ENCODE data around the gene KLHL2. TPM values are rescaled to one million over a fixed set of nuclear protein-coding genes. Genes with fewer than 3 reads are reported as not detected.

The KLHL2 gene
- total and polyA plus RNA-seq, 2 experiments from 2014 or later: 7.1 to 14.8 TPM

DNA sequence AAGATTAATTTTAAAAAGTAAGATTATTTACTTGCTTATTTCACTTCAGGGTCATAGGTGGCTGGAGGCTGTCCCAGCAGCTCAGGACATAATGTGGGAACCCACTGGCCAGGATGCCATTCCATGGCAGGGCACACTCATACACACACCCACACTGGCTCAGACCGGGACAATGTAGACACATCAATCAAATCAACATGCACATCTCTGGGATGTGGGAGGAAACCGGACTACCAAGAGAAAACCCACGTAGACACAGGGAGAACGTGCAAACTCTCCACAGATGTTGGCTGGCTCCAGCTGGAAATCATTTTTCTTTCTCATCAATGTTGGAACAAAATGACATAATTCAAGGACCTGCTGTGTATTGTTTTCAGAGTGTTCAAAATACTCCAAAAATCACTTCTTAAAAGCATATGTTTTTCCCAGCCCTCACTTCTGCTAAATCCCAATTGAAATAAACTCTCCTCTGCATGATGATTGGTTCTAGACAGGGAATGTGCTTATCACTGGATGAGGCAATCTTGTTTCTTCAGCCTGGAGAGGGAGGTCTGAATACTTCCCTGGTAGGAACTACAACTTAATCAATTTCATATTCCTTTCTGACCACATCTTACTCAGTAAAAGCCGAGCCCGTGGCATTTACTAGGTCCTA lies 152.8 kb downstream of the KLHL2 start (continued):
- TF ChIP-seq, protein P1, sequence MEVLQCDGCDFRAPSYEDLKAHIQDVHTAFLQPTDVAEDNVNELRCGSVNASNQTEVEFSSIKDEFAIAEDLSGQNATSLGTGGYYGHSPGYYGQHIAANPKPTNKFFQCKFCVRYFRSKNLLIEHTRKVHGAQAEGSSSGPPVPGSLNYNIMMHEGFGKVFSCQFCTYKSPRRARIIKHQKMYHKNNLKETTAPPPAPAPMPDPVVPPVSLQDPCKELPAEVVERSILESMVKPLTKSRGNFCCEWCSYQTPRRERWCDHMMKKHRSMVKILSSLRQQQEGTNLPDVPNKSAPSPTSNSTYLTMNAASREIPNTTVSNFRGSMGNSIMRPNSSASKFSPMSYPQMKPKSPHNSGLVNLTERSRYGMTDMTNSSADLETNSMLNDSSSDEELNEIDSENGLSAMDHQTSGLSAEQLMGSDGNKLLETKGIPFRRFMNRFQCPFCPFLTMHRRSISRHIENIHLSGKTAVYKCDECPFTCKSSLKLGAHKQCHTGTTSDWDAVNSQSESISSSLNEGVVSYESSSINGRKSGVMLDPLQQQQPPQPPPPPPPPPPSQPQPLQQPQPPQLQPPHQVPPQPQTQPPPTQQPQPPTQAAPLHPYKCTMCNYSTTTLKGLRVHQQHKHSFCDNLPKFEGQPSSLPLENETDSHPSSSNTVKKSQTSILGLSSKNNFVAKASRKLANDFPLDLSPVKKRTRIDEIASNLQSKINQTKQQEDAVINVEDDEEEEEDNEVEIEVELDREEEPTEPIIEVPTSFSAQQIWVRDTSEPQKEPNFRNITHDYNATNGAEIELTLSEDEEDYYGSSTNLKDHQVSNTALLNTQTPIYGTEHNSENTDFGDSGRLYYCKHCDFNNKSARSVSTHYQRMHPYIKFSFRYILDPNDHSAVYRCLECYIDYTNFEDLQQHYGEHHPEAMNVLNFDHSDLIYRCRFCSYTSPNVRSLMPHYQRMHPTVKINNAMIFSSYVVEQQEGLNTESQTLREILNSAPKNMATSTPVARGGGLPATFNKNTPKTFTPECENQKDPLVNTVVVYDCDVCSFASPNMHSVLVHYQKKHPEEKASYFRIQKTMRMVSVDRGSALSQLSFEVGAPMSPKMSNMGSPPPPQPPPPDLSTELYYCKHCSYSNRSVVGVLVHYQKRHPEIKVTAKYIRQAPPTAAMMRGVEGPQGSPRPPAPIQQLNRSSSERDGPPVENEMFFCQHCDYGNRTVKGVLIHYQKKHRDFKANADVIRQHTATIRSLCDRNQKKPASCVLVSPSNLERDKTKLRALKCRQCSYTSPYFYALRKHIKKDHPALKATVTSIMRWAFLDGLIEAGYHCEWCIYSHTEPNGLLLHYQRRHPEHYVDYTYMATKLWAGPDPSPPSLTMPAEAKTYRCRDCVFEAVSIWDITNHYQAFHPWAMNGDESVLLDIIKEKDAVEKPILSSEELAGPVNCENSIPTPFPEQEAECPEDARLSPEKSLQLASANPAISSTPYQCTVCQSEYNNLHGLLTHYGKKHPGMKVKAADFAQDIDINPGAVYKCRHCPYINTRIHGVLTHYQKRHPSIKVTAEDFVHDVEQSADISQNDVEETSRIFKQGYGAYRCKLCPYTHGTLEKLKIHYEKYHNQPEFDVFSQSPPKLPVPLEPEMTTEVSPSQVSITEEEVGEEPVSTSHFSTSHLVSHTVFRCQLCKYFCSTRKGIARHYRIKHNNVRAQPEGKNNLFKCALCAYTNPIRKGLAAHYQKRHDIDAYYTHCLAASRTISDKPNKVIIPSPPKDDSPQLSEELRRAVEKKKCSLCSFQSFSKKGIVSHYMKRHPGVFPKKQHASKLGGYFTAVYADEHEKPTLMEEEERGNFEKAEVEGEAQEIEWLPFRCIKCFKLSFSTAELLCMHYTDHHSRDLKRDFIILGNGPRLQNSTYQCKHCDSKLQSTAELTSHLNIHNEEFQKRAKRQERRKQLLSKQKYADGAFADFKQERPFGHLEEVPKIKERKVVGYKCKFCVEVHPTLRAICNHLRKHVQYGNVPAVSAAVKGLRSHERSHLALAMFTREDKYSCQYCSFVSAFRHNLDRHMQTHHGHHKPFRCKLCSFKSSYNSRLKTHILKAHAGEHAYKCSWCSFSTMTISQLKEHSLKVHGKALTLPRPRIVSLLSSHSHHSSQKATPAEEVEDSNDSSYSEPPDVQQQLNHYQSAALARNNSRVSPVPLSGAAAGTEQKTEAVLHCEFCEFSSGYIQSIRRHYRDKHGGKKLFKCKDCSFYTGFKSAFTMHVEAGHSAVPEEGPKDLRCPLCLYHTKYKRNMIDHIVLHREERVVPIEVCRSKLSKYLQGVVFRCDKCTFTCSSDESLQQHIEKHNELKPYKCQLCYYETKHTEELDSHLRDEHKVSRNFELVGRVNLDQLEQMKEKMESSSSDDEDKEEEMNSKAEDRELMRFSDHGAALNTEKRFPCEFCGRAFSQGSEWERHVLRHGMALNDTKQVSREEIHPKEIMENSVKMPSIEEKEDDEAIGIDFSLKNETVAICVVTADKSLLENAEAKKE (CRISPR knock-in tag; IDR thresholded peaks at IDR 0.05): no peak

DNA sequence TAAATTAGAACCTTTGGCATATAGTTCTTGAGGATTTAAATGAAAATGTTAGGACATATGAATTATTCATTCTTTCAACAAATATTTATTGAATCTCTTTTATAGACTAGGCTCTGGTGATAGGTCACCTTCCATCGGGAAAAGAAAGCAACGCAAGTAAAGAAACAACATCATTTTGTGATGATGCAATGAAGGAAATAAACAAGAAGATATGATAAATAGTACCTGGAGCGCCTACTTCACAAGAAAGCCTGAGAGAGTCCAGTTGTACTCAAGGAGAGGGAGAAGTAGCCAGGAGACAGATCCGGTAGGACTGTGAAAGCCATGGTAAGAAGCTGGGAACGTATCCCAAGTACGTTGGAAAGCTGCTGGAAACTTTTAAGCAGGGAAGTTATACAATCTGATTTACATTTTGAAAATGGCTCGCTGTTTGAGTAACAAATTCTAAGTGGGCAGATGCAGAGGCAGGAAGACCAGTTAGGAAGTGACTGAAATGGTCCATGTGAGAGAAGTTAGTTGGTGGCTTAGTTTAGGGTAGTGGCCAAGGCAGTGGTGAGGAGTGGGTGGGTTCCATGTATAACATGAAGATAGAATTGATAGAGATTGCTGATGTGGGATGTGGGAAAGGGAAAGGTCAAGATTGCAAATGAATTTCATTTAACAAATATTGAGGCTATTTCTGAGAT lies 153.8 kb downstream of the KLHL2 start:
- H3K4me1 ChIP-seq (ENCODE audit: insufficient read depth): no peaks in the 10 kb centered on the region
- H3K27me3 ChIP-seq (ENCODE audit: insufficient read depth): no peaks in the 10 kb centered on the region
- no peaks in the 10 kb centered on the region for H3K36me3 Mint-ChIP-seq (ENCODE audit: low read depth)
- DNase-seq (ENCODE audit: low spot score) (no peak), ATAC-seq (no peak)
- H4K20me1 ChIP-seq (replicated peaks; ENCODE audit: insufficient read depth): no peaks in the 10 kb centered on the region
- no peak overlapping the region for H3K4me3 Mint-ChIP-seq
- H3K9me2 ChIP-seq (ENCODE audit: insufficient read depth): no peaks in the 10 kb centered on the region; the same call in 1 of the 2 replicates
- no peaks in the 10 kb centered on the region for H3F3A ChIP-seq (replicated peaks; ENCODE audit: low read depth)
- no peak overlapping the region for H3K27ac Mint-ChIP-seq
- no peaks in the 10 kb centered on the region for H3K36me3 ChIP-seq (ENCODE audit: insufficient read depth)
- H3K27ac ChIP-seq (ENCODE audit: low read depth): no peak overlapping the region
- no peaks in the 10 kb centered on the region for H3K4me1 Mint-ChIP-seq
- H3K9me3 Mint-ChIP-seq: no peaks in the 10 kb centered on the region
- H3K27me3 Mint-ChIP-seq (ENCODE audit: insufficient read depth, low read depth, poor library complexity): no peaks in the 10 kb centered on the region
- H3K79me2 ChIP-seq (replicated peaks; ENCODE audit: insufficient read depth): no peaks in the 10 kb centered on the region
- H3K4me3 ChIP-seq: no peak overlapping the region
- no peak overlapping the region; the same call in 1 of the 2 replicates for H2AFZ ChIP-seq
- H3K4me2 ChIP-seq: no peak overlapping the region
- no peak for TF ChIP-seq EZH2 (IDR thresholded peaks at IDR 0.05; ENCODE audit: low read depth, unreplicated experiment)
- TF ChIP-seq STAT1 (IDR thresholded peaks at IDR 0.05; ENCODE audit: unreplicated experiment): no peak
- TF ChIP-seq NANOG (IDR thresholded peaks at IDR 0.05; ENCODE audit: borderline replicate concordance): no peak
- TF ChIP-seq, protein P1 (CRISPR knock-in tag; IDR thresholded peaks at IDR 0.05): no peak
- TF ChIP-seq ZNF331 (CRISPR knock-in tag; IDR thresholded peaks at IDR 0.05; ENCODE audit: low read depth): no peak
- TF ChIP-seq, protein P2, sequence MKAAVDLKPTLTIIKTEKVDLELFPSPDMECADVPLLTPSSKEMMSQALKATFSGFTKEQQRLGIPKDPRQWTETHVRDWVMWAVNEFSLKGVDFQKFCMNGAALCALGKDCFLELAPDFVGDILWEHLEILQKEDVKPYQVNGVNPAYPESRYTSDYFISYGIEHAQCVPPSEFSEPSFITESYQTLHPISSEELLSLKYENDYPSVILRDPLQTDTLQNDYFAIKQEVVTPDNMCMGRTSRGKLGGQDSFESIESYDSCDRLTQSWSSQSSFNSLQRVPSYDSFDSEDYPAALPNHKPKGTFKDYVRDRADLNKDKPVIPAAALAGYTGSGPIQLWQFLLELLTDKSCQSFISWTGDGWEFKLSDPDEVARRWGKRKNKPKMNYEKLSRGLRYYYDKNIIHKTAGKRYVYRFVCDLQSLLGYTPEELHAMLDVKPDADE (IDR thresholded peaks at IDR 0.05): no peak
- TF ChIP-seq EZH2phosphoT487 (IDR thresholded peaks at IDR 0.05; ENCODE audit: unreplicated experiment): no peak

Measured in GM23338 (cell line).